GM12878 (cell line): Measurements from ENCODE around the gene BCL2. TPM values are rescaled to one million over a fixed set of nuclear protein-coding genes. Genes with fewer than 3 reads are reported as not detected.

Source experiments
- BCL3 ChIP-seq: IDR thresholded peaks from 2 replicates; pipeline ENCODE4 v1.6.1; 2011; ENCODE audit warnings: borderline replicate concordance, low read depth, mild to moderate bottlenecking, moderate library complexity, low read length; ENCODE audit not compliant: insufficient read depth, poor library complexity, severe bottlenecking
- CHD2 ChIP-seq: IDR thresholded peaks from 2 replicates; pipeline ENCODE4 v1.6.1; 2011; ENCODE audit warnings: low read depth, low read length, improper control_type of control experiment, borderline replicate concordance
- EGR1 ChIP-seq, 2 experiments: IDR thresholded peaks; 1 replicate in 1 of 2; 2 replicates in 1 of 2; pipeline ENCODE4 v1.6.1; 2011 to 2012; ENCODE audit warnings: low read depth in 2 of 2, low read length in 2 of 2, borderline replicate concordance in 1 of 2, mild to moderate bottlenecking in 1 of 2, moderate library complexity in 1 of 2
- FOXK2 ChIP-seq: fragments of 450-650 bp; IDR thresholded peaks from 2 replicates; pipeline ENCODE4 v1.6.1; 2017; ENCODE audit warnings: mild to moderate bottlenecking, moderate library complexity
- MYB ChIP-seq: fragments of 150-350 bp; IDR thresholded peaks from 2 replicates; pipeline ENCODE4 v1.6.1; 2014; ENCODE audit warnings: mild to moderate bottlenecking, low read depth, low read length, borderline replicate concordance
- NBN ChIP-seq: fragments of 450-650 bp; IDR thresholded peaks from 2 replicates; pipeline ENCODE4 v1.6.1; 2016
- POLR2A ChIP-seq: IDR thresholded peaks from 2 replicates; pipeline ENCODE4 v1.6.1; 2011; ENCODE audit warnings: low read depth, mild to moderate bottlenecking, low read length
- RUNX3 ChIP-seq: IDR thresholded peaks from 2 replicates; pipeline ENCODE4 v1.6.1; 2012; ENCODE audit warnings: low read length, inconsistent platforms
- SPI1 ChIP-seq: IDR thresholded peaks from 2 replicates; pipeline ENCODE4 v1.6.1; 2011; ENCODE audit warnings: low read depth, mild to moderate bottlenecking, low read length, moderate library complexity, borderline replicate concordance; ENCODE audit not compliant: insufficient read depth
- TCF3 ChIP-seq: IDR thresholded peaks from 2 replicates; pipeline ENCODE4 v1.6.1; 2012; ENCODE audit warnings: low read depth, mild to moderate bottlenecking, low read length, borderline replicate concordance; ENCODE audit not compliant: insufficient read depth
- WRNIP1 ChIP-seq: IDR thresholded peaks from 2 replicates; pipeline ENCODE4 v1.6.1; 2011; ENCODE audit warnings: low read depth, low read length, improper control_type of control experiment, borderline replicate concordance
- ZNF274 ChIP-seq: IDR thresholded peaks from one replicate; pipeline ENCODE4 v1.8.0; 2011; ENCODE audit not compliant: insufficient read length, insufficient read depth
- polyA plus RNA-seq, 11 experiments: library from polyadenylated mRNA; depleted of rRNA in 4 of 11; unstranded in 6 of 11; stranded (reverse) in 5 of 11; fragments of >200 nt; fragmentation: Nextera tagmentation in 4 of 11; fragmentation: Illumina TruSeq in 1 of 11; extraction: Ambion mirVana in 4 of 11; extraction: Trizol in 1 of 11; gene quantifications; 1 replicate in 1 of 11; 2 replicates in 10 of 11; pipeline versions ENCODE4 v1.2.1 to v1.2.3, GENCODE V29; 2011 to 2016; ENCODE audit warnings: inconsistent platforms in 2 of 11, missing spikeins in 2 of 11, low read depth in 1 of 11
- total RNA-seq, 4 experiments: library from RNA; depleted of rRNA in 3 of 4; stranded (reverse); fragments of >200 nt in 3 of 4; fragmentation: Illumina TruSeq in 1 of 4; extraction: Trizol in 1 of 4; gene quantifications; 2 replicates each; pipeline versions ENCODE4 v1.2.1 to v1.2.3, GENCODE V29; 2013 to 2021
- TF ChIP-seq, protein P1 (sequence below): fragments of 450-650 bp; IDR thresholded peaks from 2 replicates; pipeline ENCODE4 v1.6.1; 2017; ENCODE audit warnings: mild to moderate bottlenecking, moderate library complexity
- TF ChIP-seq, protein P2 (sequence below): fragments of 450-650 bp; IDR thresholded peaks from 2 replicates; pipeline ENCODE4 v1.6.1; 2017; ENCODE audit warnings: low read depth, mild to moderate bottlenecking, moderate library complexity

BCL2 gene
- total and polyA plus RNA-seq, 10 of the 15 experiments (the other 5 are each of a cell fraction or from before 2014, with no cell fraction given), result 4.1 to 47.8 (median 19.3) TPM

GRCh38 chr18:63138436-63139340, 180.9 kb downstream of the BCL2 start (continued):
- TF ChIP-seq NBN (peak; percentile 5; the same call in 1 of the 2 replicates), EGR1 (IDR thresholded peaks at IDR 0.05; ENCODE audit: borderline replicate concordance in 1 of 2, low read depth in 2 of 2, low read length in 2 of 2) (no peak), POLR2A (peak; percentile 74), SPI1 (peak; percentile 20), ZNF274 (no peak), RUNX3 (no peak), WRNIP1 (0 out of 2 replicates have a peak, but pooled peaks have one; percentile 7), TCF3 (no peak), CHD2 (0 out of 2 replicates have a peak, but pooled peaks have one; percentile 4), MYB (peak; percentile 74; the same call in 1 of the 2 replicates), BCL3 (peak; percentile 10), FOXK2 (no peak)
- TF ChIP-seq, protein P1, sequence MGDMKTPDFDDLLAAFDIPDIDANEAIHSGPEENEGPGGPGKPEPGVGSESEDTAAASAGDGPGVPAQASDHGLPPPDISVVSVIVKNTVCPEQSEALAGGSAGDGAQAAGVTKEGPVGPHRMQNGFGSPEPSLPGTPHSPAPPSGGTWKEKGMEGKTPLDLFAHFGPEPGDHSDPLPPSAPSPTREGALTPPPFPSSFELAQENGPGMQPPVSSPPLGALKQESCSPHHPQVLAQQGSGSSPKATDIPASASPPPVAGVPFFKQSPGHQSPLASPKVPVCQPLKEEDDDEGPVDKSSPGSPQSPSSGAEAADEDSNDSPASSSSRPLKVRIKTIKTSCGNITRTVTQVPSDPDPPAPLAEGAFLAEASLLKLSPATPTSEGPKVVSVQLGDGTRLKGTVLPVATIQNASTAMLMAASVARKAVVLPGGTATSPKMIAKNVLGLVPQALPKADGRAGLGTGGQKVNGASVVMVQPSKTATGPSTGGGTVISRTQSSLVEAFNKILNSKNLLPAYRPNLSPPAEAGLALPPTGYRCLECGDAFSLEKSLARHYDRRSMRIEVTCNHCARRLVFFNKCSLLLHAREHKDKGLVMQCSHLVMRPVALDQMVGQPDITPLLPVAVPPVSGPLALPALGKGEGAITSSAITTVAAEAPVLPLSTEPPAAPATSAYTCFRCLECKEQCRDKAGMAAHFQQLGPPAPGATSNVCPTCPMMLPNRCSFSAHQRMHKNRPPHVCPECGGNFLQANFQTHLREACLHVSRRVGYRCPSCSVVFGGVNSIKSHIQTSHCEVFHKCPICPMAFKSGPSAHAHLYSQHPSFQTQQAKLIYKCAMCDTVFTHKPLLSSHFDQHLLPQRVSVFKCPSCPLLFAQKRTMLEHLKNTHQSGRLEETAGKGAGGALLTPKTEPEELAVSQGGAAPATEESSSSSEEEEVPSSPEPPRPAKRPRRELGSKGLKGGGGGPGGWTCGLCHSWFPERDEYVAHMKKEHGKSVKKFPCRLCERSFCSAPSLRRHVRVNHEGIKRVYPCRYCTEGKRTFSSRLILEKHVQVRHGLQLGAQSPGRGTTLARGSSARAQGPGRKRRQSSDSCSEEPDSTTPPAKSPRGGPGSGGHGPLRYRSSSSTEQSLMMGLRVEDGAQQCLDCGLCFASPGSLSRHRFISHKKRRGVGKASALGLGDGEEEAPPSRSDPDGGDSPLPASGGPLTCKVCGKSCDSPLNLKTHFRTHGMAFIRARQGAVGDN, result peak; percentile 16
- TF ChIP-seq, protein P2, sequence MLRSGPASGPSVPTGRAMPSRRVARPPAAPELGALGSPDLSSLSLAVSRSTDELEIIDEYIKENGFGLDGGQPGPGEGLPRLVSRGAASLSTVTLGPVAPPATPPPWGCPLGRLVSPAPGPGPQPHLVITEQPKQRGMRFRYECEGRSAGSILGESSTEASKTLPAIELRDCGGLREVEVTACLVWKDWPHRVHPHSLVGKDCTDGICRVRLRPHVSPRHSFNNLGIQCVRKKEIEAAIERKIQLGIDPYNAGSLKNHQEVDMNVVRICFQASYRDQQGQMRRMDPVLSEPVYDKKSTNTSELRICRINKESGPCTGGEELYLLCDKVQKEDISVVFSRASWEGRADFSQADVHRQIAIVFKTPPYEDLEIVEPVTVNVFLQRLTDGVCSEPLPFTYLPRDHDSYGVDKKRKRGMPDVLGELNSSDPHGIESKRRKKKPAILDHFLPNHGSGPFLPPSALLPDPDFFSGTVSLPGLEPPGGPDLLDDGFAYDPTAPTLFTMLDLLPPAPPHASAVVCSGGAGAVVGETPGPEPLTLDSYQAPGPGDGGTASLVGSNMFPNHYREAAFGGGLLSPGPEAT, result peak; percentile 76
